K562 treated with DMSO at 1 percent for 24 hours (cell line): ENCODE measurements around the gene SMIM9. TPM values are rescaled to one million over a fixed set of nuclear protein-coding genes. Genes with fewer than 3 reads are reported as not detected.

Experiments used
- total RNA-seq: library from RNA; unstranded; fragments of 300-600 nt; gene quantifications from 2 replicates; pipeline ENCODE4 v1.2.3, GENCODE V29; 2022; ENCODE audit warnings: low read depth; ENCODE audit not compliant: insufficient read depth

SMIM9 gene
- not detected in 2 replicates for total RNA-seq

DNA sequence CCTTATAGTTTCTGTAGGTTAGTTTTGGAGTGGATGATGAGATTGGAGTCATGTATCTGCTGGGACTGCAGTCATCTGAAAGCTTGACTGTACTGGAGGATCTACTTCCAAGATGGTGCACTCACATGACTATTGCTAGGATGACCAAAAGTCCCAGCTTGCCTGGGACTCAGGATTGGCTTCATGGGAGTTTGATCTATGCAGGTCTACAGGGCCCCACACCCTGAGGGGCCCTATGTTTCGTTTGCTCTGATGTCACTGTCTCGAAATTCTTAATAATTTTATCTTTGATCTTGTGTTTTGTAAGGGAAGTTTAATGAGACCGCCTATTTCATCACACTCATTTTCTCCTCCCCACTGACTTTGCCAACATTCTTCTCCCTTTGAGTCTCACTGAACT lies at the start of gene SMIM9:
Gene SMIM9, minus strand, starts transcription at position 101 of the 400 bp plus-strand sequence. CDS start 3,806 bp downstream, outside the sequence.

DNA sequence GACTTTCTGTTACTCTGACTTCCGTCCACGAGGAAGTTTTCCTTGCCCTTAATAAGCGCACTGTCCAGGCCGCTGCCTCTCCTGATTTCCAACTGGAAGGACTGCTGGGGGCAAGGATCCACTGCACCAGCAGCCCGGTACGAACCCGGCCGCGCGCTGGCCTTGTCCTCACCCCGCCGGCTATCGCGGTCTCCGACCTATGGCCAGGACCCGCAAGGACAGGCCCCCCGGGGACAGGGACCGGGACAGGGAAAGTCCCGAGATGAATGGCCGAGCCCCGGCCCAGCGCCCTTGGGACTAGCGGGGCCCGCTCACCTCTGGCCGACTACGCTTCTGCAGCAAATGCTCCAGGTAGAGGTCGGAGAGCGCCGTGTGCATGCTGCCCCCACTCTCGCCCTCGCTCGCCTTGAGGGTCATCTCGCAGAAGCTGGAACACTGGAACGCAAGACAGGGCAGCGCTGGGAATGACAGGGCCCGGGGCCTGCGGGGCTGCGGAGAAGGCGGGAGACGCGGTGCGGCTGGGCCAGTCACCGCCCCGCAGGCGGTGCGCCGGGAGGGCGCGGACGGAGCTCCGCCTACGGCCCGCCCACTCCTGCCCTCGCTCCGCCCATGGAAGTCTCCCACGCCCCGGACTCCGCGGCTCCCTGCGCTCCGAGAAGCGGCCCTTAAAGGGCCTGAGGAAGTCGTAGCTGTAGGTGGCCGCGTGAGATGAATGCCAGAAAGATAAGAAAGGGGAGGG lies 29.3 kb downstream of the SMIM9 start, which contains the start of gene MPP1:
Gene MPP1, minus strand, starts transcription at position 529 of the 739 bp plus-strand sequence. Its CDS starts 112 bp downstream, at position 417.

Other genes with a start within 250 kb of the SMIM9 start
- not detected in 2 replicates for gene CTAG1A, start 249.5 kb downstream of the SMIM9 start, total RNA-seq
- gene CTAG1B, start 215.4 kb downstream of the SMIM9 start, total RNA-seq = not detected in 2 replicates
- gene CTAG2, start 181.1 kb downstream of the SMIM9 start, total RNA-seq = 37.7 and 42.0 TPM in 2 replicates
- 9.6 and 10.8 TPM in 2 replicates for gene GAB3, start 83.6 kb downstream of the SMIM9 start, total RNA-seq
- 75.8 and 79.0 TPM in 2 replicates for gene DKC1, start 71.8 kb downstream of the SMIM9 start, total RNA-seq
- 209 and 211 TPM in 2 replicates for gene MPP1, start 29.2 kb downstream of the SMIM9 start, total RNA-seq
- not detected in 2 replicates for gene F8A1, start 51.7 kb upstream of the SMIM9 start, total RNA-seq
- gene F8, start 188.1 kb upstream of the SMIM9 start, total RNA-seq = 4.1 TPM in 2 replicates
- 75.2 and 75.6 TPM in 2 replicates for gene FUNDC2, start 192.2 kb upstream of the SMIM9 start, total RNA-seq
- 24.5 and 25.9 TPM in 2 replicates for gene CMC4, start 236.5 kb upstream of the SMIM9 start, total RNA-seq
- 13.4 and 18.0 TPM in 2 replicates for gene MTCP1, start 236.5 kb upstream of the SMIM9 start, total RNA-seq
- 12.1 and 12.3 TPM in 2 replicates for gene BRCC3, start 236.8 kb upstream of the SMIM9 start, total RNA-seq